Keratinocyte (primary cell): ENCODE results near the gene SIPA1L3.

Source experiments
- EZH2 ChIP-seq: IDR thresholded peaks from one replicate; pipeline ENCODE4 v1.6.1; 2012; ENCODE audit warnings: inconsistent platforms, mild to moderate bottlenecking, low read length, moderate library complexity
- TF ChIP-seq, protein P1 (sequence below), 3 experiments: IDR thresholded peaks in 1 of 3; conservative IDR thresholded peaks in 1 of 3; optimal IDR thresholded peaks in 1 of 3; 2 replicates in 2 of 3; 3 replicates in 1 of 3; pipeline versions ENCODE3 to v1.5.1; 2011; ENCODE audit warnings: low read length in 3 of 3, mild to moderate bottlenecking in 3 of 3, moderate library complexity in 2 of 3, control low read depth in 1 of 3, inconsistent platforms in 1 of 3; ENCODE audit not compliant: insufficient read depth in 2 of 3; ENCODE audit errors: extremely low read depth in 1 of 3

GRCh38 chr19:37957176-37957575 lies 50.2 kb downstream of the SIPA1L3 start:
- TF ChIP-seq, protein P1, sequence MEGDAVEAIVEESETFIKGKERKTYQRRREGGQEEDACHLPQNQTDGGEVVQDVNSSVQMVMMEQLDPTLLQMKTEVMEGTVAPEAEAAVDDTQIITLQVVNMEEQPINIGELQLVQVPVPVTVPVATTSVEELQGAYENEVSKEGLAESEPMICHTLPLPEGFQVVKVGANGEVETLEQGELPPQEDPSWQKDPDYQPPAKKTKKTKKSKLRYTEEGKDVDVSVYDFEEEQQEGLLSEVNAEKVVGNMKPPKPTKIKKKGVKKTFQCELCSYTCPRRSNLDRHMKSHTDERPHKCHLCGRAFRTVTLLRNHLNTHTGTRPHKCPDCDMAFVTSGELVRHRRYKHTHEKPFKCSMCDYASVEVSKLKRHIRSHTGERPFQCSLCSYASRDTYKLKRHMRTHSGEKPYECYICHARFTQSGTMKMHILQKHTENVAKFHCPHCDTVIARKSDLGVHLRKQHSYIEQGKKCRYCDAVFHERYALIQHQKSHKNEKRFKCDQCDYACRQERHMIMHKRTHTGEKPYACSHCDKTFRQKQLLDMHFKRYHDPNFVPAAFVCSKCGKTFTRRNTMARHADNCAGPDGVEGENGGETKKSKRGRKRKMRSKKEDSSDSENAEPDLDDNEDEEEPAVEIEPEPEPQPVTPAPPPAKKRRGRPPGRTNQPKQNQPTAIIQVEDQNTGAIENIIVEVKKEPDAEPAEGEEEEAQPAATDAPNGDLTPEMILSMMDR (optimal IDR thresholded peaks at IDR 0.05 in 1 of 3, IDR thresholded peaks at IDR 0.05 in 1 of 3, conservative IDR thresholded peaks at IDR 0.05 in 1 of 3; ENCODE audit: extremely low read depth in 1 of 3, insufficient read depth in 2 of 3, low read length in 3 of 3): no peak
- no peak for TF ChIP-seq EZH2
